Measurements from ENCODE around the gene DCC.

The DCC gene

GRCh38 chr18:53268455-53268854, 928.5 kb downstream of the DCC start:
- DNase-seq (ENCODE audit: low read depth, low spot score): no peak
- no peak overlapping the region for H3K4me3 ChIP-seq (ENCODE audit: low read length)
- no peaks in the 10 kb centered on the region for H3K36me3 ChIP-seq (ENCODE audit: control insufficient read depth, insufficient read depth, low read length)
- H3K27me3 ChIP-seq (ENCODE audit: control insufficient read depth, insufficient read depth, low read length): no peaks in the 10 kb centered on the region
- H3K27ac ChIP-seq (ENCODE audit: low read length): no peak overlapping the region
- no peaks in the 10 kb centered on the region for H3K4me1 ChIP-seq (ENCODE audit: control insufficient read depth, insufficient read depth, low read length)
- no peaks in the 10 kb centered on the region for H3K9me3 ChIP-seq (ENCODE audit: control insufficient read depth, insufficient read depth, low read length)
- no CpG with 5 or more reads among the region's 3 CpGs for WGBS (ENCODE audit: insufficient coverage, insufficient read length)

GRCh38 chr18:53281406-53281805, 941.4 kb downstream of the DCC start:
- Histone ChIP-seq H3K27ac (ENCODE audit: low read length) (no peak overlapping the region), H3K4me1 (ENCODE audit: control insufficient read depth, insufficient read depth, low read length) (no peaks in the 10 kb centered on the region), H3K4me3 (ENCODE audit: low read length) (no peak overlapping the region), H3K27me3 (ENCODE audit: control insufficient read depth, insufficient read depth, low read length) (no peaks in the 10 kb centered on the region), H3K36me3 (ENCODE audit: control insufficient read depth, insufficient read depth, low read length) (no peaks in the 10 kb centered on the region), H3K9me3 (ENCODE audit: control insufficient read depth, insufficient read depth, low read length) (no peaks in the 10 kb centered on the region)
- WGBS (ENCODE audit: insufficient coverage, insufficient read length): no CpG with 5 or more reads among the region's 2 CpGs
- DNase-seq (ENCODE audit: low read depth, low spot score): no peak

- Histone ChIP-seq H3K9me3 (ENCODE audit: control insufficient read depth, insufficient read depth, low read length) (no peaks in the 10 kb centered on the region), H3K4me1 (ENCODE audit: control insufficient read depth, insufficient read depth, low read length) (no peaks in the 10 kb centered on the region), H3K27me3 (ENCODE audit: control insufficient read depth, insufficient read depth, low read length) (no peaks in the 10 kb centered on the region), H3K36me3 (ENCODE audit: control insufficient read depth, insufficient read depth, low read length) (no peaks in the 10 kb centered on the region), H3K4me3 (ENCODE audit: low read length) (no peak overlapping the region), H3K27ac (ENCODE audit: low read length) (no peak overlapping the region)
- WGBS (ENCODE audit: insufficient coverage, insufficient read length): no CpG with 5 or more reads among the region's 2 CpGs
- no peak for DNase-seq (ENCODE audit: low read depth, low spot score)
Observed at GRCh38 chr18:53283708-53284107, 943.7 kb downstream of the DCC start.

- no peaks in the 10 kb centered on the region for H3K4me1 ChIP-seq (ENCODE audit: control insufficient read depth, insufficient read depth, low read length)
- H3K9me3 ChIP-seq (ENCODE audit: control insufficient read depth, insufficient read depth, low read length): no peaks in the 10 kb centered on the region
- no peaks in the 10 kb centered on the region for H3K27me3 ChIP-seq (ENCODE audit: control insufficient read depth, insufficient read depth, low read length)
- no peaks in the 10 kb centered on the region for H3K36me3 ChIP-seq (ENCODE audit: control insufficient read depth, insufficient read depth, low read length)
- no peak overlapping the region for H3K4me3 ChIP-seq (ENCODE audit: low read length)
- DNase-seq (ENCODE audit: low read depth, low spot score): no peak
- WGBS (ENCODE audit: insufficient coverage, insufficient read length): no CpG with 5 or more reads among the region's 6 CpGs
- no peak overlapping the region for H3K27ac ChIP-seq (ENCODE audit: low read length)
Observed at GRCh38 chr18:53305461-53305860, 965.5 kb downstream of the DCC start.

GRCh38 chr18:53319628-53320027, 979.6 kb downstream of the DCC start:
- no peak overlapping the region for H3K4me3 ChIP-seq (ENCODE audit: low read length)
- no peak for DNase-seq (ENCODE audit: low read depth, low spot score)
- H3K36me3 ChIP-seq (ENCODE audit: control insufficient read depth, insufficient read depth, low read length): no peaks in the 10 kb centered on the region
- no peaks in the 10 kb centered on the region for H3K4me1 ChIP-seq (ENCODE audit: control insufficient read depth, insufficient read depth, low read length)
- no peaks in the 10 kb centered on the region for H3K9me3 ChIP-seq (ENCODE audit: control insufficient read depth, insufficient read depth, low read length)
- no peak overlapping the region for H3K27ac ChIP-seq (ENCODE audit: low read length)
- WGBS (ENCODE audit: insufficient coverage, insufficient read length): no CpG with 5 or more reads among the region's 2 CpGs
- no peaks in the 10 kb centered on the region for H3K27me3 ChIP-seq (ENCODE audit: control insufficient read depth, insufficient read depth, low read length)

GRCh38 chr18:53322163-53322562, 982.2 kb downstream of the DCC start:
- H3K27me3 ChIP-seq (ENCODE audit: control insufficient read depth, insufficient read depth, low read length): no peaks in the 10 kb centered on the region
- WGBS (ENCODE audit: insufficient coverage, insufficient read length): no CpG with 5 or more reads among the region's 1 CpG
- no peaks in the 10 kb centered on the region for H3K4me1 ChIP-seq (ENCODE audit: control insufficient read depth, insufficient read depth, low read length)
- H3K9me3 ChIP-seq (ENCODE audit: control insufficient read depth, insufficient read depth, low read length): no peaks in the 10 kb centered on the region
- H3K4me3 ChIP-seq (ENCODE audit: low read length): no peak overlapping the region
- no peak for DNase-seq (ENCODE audit: low read depth, low spot score)
- no peaks in the 10 kb centered on the region for H3K36me3 ChIP-seq (ENCODE audit: control insufficient read depth, insufficient read depth, low read length)
- H3K27ac ChIP-seq (ENCODE audit: low read length): no peak overlapping the region

GRCh38 chr18:53324353-53324752, 984.4 kb downstream of the DCC start:
- WGBS (ENCODE audit: insufficient coverage, insufficient read length): no CpG with 5 or more reads among the region's 1 CpG
- Histone ChIP-seq H3K27me3 (ENCODE audit: control insufficient read depth, insufficient read depth, low read length) (no peaks in the 10 kb centered on the region), H3K4me1 (ENCODE audit: control insufficient read depth, insufficient read depth, low read length) (no peaks in the 10 kb centered on the region), H3K27ac (ENCODE audit: low read length) (no peak overlapping the region), H3K4me3 (ENCODE audit: low read length) (no peak overlapping the region), H3K36me3 (ENCODE audit: control insufficient read depth, insufficient read depth, low read length) (no peaks in the 10 kb centered on the region), H3K9me3 (ENCODE audit: control insufficient read depth, insufficient read depth, low read length) (no peaks in the 10 kb centered on the region)
- DNase-seq (ENCODE audit: low read depth, low spot score): no peak

- H3K36me3 ChIP-seq (ENCODE audit: control insufficient read depth, insufficient read depth, low read length): no peaks in the 10 kb centered on the region
- H3K27me3 ChIP-seq (ENCODE audit: control insufficient read depth, insufficient read depth, low read length): no peaks in the 10 kb centered on the region
- no peak overlapping the region for H3K4me3 ChIP-seq (ENCODE audit: low read length)
- no CpG with 5 or more reads among the region's 8 CpGs for WGBS (ENCODE audit: insufficient coverage, insufficient read length)
- H3K4me1 ChIP-seq (ENCODE audit: control insufficient read depth, insufficient read depth, low read length): no peaks in the 10 kb centered on the region
- no peak overlapping the region for H3K27ac ChIP-seq (ENCODE audit: low read length)
- DNase-seq (ENCODE audit: low read depth, low spot score): no peak
- H3K9me3 ChIP-seq (ENCODE audit: control insufficient read depth, insufficient read depth, low read length): no peaks in the 10 kb centered on the region
Observed at GRCh38 chr18:53360501-53361443, 1020.8 kb downstream of the DCC start.

GRCh38 chr18:53375621-53376020, 1035.6 kb downstream of the DCC start:
- Histone ChIP-seq H3K4me1 (ENCODE audit: control insufficient read depth, insufficient read depth, low read length) (peaks cover 4% of the 10 kb centered on the region; the same call in 1 of the 2 replicates), H3K36me3 (ENCODE audit: control insufficient read depth, insufficient read depth, low read length) (no peaks in the 10 kb centered on the region), H3K9me3 (ENCODE audit: control insufficient read depth, insufficient read depth, low read length) (no peaks in the 10 kb centered on the region), H3K27ac (ENCODE audit: low read length) (no peak overlapping the region), H3K27me3 (ENCODE audit: control insufficient read depth, insufficient read depth, low read length) (no peaks in the 10 kb centered on the region), H3K4me3 (ENCODE audit: low read length) (no peak overlapping the region)
- no peak for DNase-seq (ENCODE audit: low read depth, low spot score)
- WGBS (ENCODE audit: insufficient coverage, insufficient read length): no CpG with 5 or more reads among the region's 2 CpGs

GRCh38 chr18:53380063-53380639, 1040.2 kb downstream of the DCC start:
- peak; percentile 48 for DNase-seq (ENCODE audit: low read depth, low spot score)
- Histone ChIP-seq H3K4me1 (ENCODE audit: control insufficient read depth, insufficient read depth, low read length) (0 out of 2 replicates have a peak, but pooled peaks cover 2% of the 10 kb centered on the region), H3K27ac (ENCODE audit: low read length) (no peak overlapping the region), H3K36me3 (ENCODE audit: control insufficient read depth, insufficient read depth, low read length) (no peaks in the 10 kb centered on the region), H3K9me3 (ENCODE audit: control insufficient read depth, insufficient read depth, low read length) (no peaks in the 10 kb centered on the region), H3K27me3 (ENCODE audit: control insufficient read depth, insufficient read depth, low read length) (no peaks in the 10 kb centered on the region), H3K4me3 (ENCODE audit: low read length) (no peak overlapping the region)
- no CpG with 5 or more reads among the region's 1 CpG for WGBS (ENCODE audit: insufficient coverage, insufficient read length)
